IMR-90 (cell line): Measurements from ENCODE around the gene TNFRSF1A. TPM values are rescaled to one million over a fixed set of nuclear protein-coding genes. Genes with fewer than 3 reads are reported as not detected.

ENCODE experiments used
- BHLHE40 ChIP-seq: fragments of 150-350 bp; IDR thresholded peaks from 2 replicates; pipeline ENCODE4 v1.6.1; 2016; ENCODE audit warnings: mild to moderate bottlenecking, low read depth, low read length
- MXI1 ChIP-seq: IDR thresholded peaks from 2 replicates; pipeline ENCODE4 v1.6.1; 2012; ENCODE audit warnings: low read depth, mild to moderate bottlenecking, low read length, moderate library complexity, borderline replicate concordance
- POLR2A ChIP-seq: IDR thresholded peaks from 2 replicates; pipeline ENCODE4 v1.6.1; 2012; ENCODE audit warnings: mild to moderate bottlenecking, low read depth, low read length
- RFX5 ChIP-seq: IDR thresholded peaks from 2 replicates; pipeline ENCODE4 v1.8.0; 2012; ENCODE audit warnings: low read depth, mild to moderate bottlenecking, low read length, moderate library complexity
- USF2 ChIP-seq: fragments of 150-350 bp; IDR thresholded peaks from 2 replicates; pipeline ENCODE4 v1.6.1; 2017; ENCODE audit warnings: mild to moderate bottlenecking, antibody characterized with exemption, low read length, low read depth
- polyA plus RNA-seq, 3 experiments: library from polyadenylated mRNA; depleted of rRNA; stranded (reverse); fragments of >200 nt; gene quantifications; 2 replicates each; pipeline ENCODE4 v1.2.3, GENCODE V29; 2012; ENCODE audit warnings: low replicate concordance in 1 of 3
- total RNA-seq: library from RNA; depleted of rRNA; stranded (reverse); fragments of >200 nt; gene quantifications from 2 replicates; pipeline ENCODE4 v1.2.3, GENCODE V29; 2012

Gene TNFRSF1A
- total and polyA plus RNA-seq, 2 of the 4 experiments (the other 2 are of a cell fraction): 79.6 to 136 TPM

GRCh38 chr12:6351622-6352021 lies 9.7 kb upstream of the TNFRSF1A start (continued):
- TF ChIP-seq USF2 (no peak), BHLHE40 (no peak), POLR2A (no peak), MXI1 (no peak), RFX5 (no peak)
